KMS-11 (cell line): Measurements from ENCODE around the gene ZIM2.
A peak's percentile ranks its signal among the peaks of the same experiment; 100 is the strongest.

Source experiments
- H2AFZ ChIP-seq: fragments of 200-600 bp; sonication (generic); 2 replicates; pipeline ENCODE4 v1.6.1; 2016; ENCODE audit warnings: antibody characterized with exemption, mixed run types, low read depth
- H3K27ac ChIP-seq: fragments of 200-600 bp; sonication (generic); 2 replicates; pipeline ENCODE4 v1.6.1; 2016; ENCODE audit warnings: mild to moderate bottlenecking, mixed run types
- H3K27me3 ChIP-seq: fragments of 200-600 bp; sonication (generic); 2 replicates; pipeline ENCODE4 v1.6.1; 2017; ENCODE audit warnings: mild to moderate bottlenecking, low read depth, mixed run types, moderate library complexity; ENCODE audit not compliant: insufficient read depth
- H3K36me3 ChIP-seq: fragments of 200-600 bp; sonication (generic); 2 replicates; pipeline ENCODE4 v1.6.1; 2017; ENCODE audit warnings: mild to moderate bottlenecking, mixed run types; ENCODE audit not compliant: insufficient read depth
- H3K4me1 ChIP-seq: fragments of 200-600 bp; sonication (generic); 2 replicates; pipeline ENCODE4 v1.6.1; 2016; ENCODE audit warnings: mild to moderate bottlenecking, low read depth, mixed run types; ENCODE audit not compliant: poor library complexity, severe bottlenecking
- H3K4me2 ChIP-seq: fragments of 200-600 bp; sonication (generic); 2 replicates; pipeline ENCODE4 v1.7.0; 2016; ENCODE audit warnings: mild to moderate bottlenecking, mixed run types
- H3K4me3 ChIP-seq: fragments of 200-600 bp; sonication (generic); IDR thresholded peaks from 2 replicates; pipeline ENCODE4 v1.6.1; 2017; ENCODE audit warnings: low read depth, low read length, mixed read lengths; ENCODE audit not compliant: insufficient read depth
- H3K79me2 ChIP-seq: fragments of 200-600 bp; sonication (generic); 2 replicates; pipeline ENCODE4 v1.6.1; 2016; ENCODE audit warnings: low read depth, mixed run types; ENCODE audit not compliant: insufficient read depth
- H3K9ac ChIP-seq: fragments of 200-600 bp; sonication (generic); 2 replicates; pipeline ENCODE4 v1.6.1; 2016; ENCODE audit warnings: mild to moderate bottlenecking, mixed run types
- H4K20me1 ChIP-seq: fragments of 200-600 bp; sonication (generic); 2 replicates; pipeline ENCODE4 v1.6.1; 2016; ENCODE audit warnings: mild to moderate bottlenecking, mixed run types; ENCODE audit not compliant: insufficient read depth
- TF ChIP-seq, protein P1 (sequence below): fragments of 200-600 bp; sonication (generic); conservative IDR thresholded peaks from 2 replicates; pipeline ENCODE4 v1.6.1; 2017; ENCODE audit warnings: low read depth, mild to moderate bottlenecking, antibody characterized with exemption, low read length, moderate library complexity, mixed read lengths

Gene ZIM2

DNA sequence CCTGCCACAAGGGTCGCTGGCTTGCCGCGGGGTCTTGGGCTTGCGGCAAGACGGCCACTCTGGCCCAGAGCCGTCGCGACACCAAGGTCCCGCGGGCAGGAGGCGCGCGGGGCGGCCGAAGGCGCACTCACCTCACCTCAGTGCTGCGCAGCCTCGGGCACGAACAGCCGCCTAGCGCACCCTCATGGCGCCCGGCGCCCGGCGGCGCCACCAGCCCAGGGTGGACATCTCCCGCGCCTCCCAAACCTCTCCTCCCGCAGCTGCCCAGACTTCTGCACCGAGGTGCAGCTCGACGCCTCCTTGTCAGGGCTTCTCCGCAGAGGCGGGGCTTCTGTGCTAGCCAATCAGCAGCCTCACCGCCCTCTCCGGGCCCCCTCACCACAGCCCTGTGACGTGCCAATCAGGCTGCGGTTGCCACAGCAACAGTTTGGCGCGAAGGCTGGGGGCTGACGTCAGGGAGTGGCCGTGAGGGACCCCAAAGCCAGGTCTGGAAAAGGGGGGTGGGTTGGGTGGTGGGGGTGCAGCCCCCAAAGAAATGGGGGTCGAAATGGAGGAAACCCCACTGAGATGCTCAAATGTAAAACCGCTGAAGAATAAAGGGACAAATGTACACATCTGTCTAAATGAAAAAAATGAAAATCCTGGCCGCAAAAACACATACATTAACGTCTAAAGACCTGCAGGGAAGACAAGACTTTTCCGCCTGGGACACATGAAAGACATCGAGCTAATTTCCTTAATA, at the start of gene ZIM2, which contains the start of gene PEG3:
ZIM2 (minus strand) TSS at position 276 of the 742 bp plus-strand sequence. CDS start 16,449 bp downstream, outside the sequence.
PEG3 (minus strand) TSS at position 276 of the 742 bp plus-strand sequence. CDS start 16,071 bp downstream, outside the sequence.
- Histone ChIP-seq H3K79me2 (no peaks in the 10 kb centered on the region), H3K9ac (peak within 1 kb of the TSS; percentile 33; the same call in 1 of the 2 replicates), H3K36me3 (no peaks in the 10 kb centered on the region), H3K27ac (peak within 1 kb of the TSS; percentile 74), H4K20me1 (no peaks in the 10 kb centered on the region), H2AFZ (peak within 1 kb of the TSS; percentile 78), H3K27me3 (no peaks in the 10 kb centered on the region), H3K4me3 (no peak within 1 kb of the TSS), H3K4me2 (peak within 1 kb of the TSS; percentile 42; the same call in 1 of the 2 replicates), H3K4me1 (peaks cover under 1% of the 10 kb centered on the region)
- TF ChIP-seq, protein P1, sequence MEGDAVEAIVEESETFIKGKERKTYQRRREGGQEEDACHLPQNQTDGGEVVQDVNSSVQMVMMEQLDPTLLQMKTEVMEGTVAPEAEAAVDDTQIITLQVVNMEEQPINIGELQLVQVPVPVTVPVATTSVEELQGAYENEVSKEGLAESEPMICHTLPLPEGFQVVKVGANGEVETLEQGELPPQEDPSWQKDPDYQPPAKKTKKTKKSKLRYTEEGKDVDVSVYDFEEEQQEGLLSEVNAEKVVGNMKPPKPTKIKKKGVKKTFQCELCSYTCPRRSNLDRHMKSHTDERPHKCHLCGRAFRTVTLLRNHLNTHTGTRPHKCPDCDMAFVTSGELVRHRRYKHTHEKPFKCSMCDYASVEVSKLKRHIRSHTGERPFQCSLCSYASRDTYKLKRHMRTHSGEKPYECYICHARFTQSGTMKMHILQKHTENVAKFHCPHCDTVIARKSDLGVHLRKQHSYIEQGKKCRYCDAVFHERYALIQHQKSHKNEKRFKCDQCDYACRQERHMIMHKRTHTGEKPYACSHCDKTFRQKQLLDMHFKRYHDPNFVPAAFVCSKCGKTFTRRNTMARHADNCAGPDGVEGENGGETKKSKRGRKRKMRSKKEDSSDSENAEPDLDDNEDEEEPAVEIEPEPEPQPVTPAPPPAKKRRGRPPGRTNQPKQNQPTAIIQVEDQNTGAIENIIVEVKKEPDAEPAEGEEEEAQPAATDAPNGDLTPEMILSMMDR: no peak

- TF ChIP-seq, protein P1: no peak
- no peaks in the 10 kb centered on the region for H4K20me1 ChIP-seq
- no peaks in the 10 kb centered on the region for H3K4me1 ChIP-seq
- H3K4me3 ChIP-seq: no peak overlapping the region
- H3K79me2 ChIP-seq: no peaks in the 10 kb centered on the region
- H3K27ac ChIP-seq: no peak overlapping the region
- no peaks in the 10 kb centered on the region; the same call in 1 of the 2 replicates for H3K27me3 ChIP-seq
- H2AFZ ChIP-seq: no peak overlapping the region
- no peak overlapping the region for H3K9ac ChIP-seq
- H3K4me2 ChIP-seq: no peak overlapping the region
- H3K36me3 ChIP-seq: no peaks in the 10 kb centered on the region
Measured at GRCh38 chr19:56885173-56885985, 44.9 kb upstream of the ZIM2 start.

- Histone ChIP-seq H3K36me3 (no peaks in the 10 kb centered on the region), H3K9ac (no peak overlapping the region), H3K79me2 (no peaks in the 10 kb centered on the region), H2AFZ (no peak overlapping the region), H4K20me1 (no peaks in the 10 kb centered on the region), H3K27ac (no peak overlapping the region), H3K4me1 (no peaks in the 10 kb centered on the region), H3K4me3 (no peak overlapping the region), H3K4me2 (no peak overlapping the region), H3K27me3 (no peaks in the 10 kb centered on the region; the same call in 1 of the 2 replicates)
- TF ChIP-seq, protein P1: no peak
Measured at GRCh38 chr19:56884441-56884840, 43.9 kb upstream of the ZIM2 start.

GRCh38 chr19:56880592-56881190, 40.2 kb upstream of the ZIM2 start:
- Histone ChIP-seq H4K20me1 (no peaks in the 10 kb centered on the region), H3K4me1 (no peaks in the 10 kb centered on the region), H3K9ac (no peak overlapping the region), H3K79me2 (no peaks in the 10 kb centered on the region), H3K4me3 (no peak overlapping the region), H3K27ac (no peak overlapping the region), H3K36me3 (no peaks in the 10 kb centered on the region), H3K4me2 (no peak overlapping the region), H2AFZ (no peak overlapping the region), H3K27me3 (no peaks in the 10 kb centered on the region; the same call in 1 of the 2 replicates)
- TF ChIP-seq, protein P1: no peak
